DOHH2 (cell line): ENCODE measurements around the gene SPAST.
"Not testable (repeated sequence)": the region's sequence is repeated elsewhere in the genome, so short reads cannot be mapped to it uniquely, and the experiment has no call there.

Experiments
- H3F3A ChIP-seq: fragments of 200-600 bp; sonication (generic), shearing (Covaris generic); 2 replicates; pipeline ENCODE4 v1.6.0; 2016; ENCODE audit warnings: antibody characterized with exemption, mild to moderate bottlenecking; ENCODE audit not compliant: control insufficient read depth, insufficient read depth
- H3K27ac ChIP-seq: fragments of 200-600 bp; sonication (generic); 2 replicates; pipeline ENCODE4 v1.5.1; 2014; ENCODE audit warnings: low read depth, mild to moderate bottlenecking, low read length, moderate library complexity
- H3K27me3 ChIP-seq: fragments of 200-600 bp; sonication (generic); 2 replicates; pipeline ENCODE4 v1.6.1; 2014; ENCODE audit warnings: mild to moderate bottlenecking, low read length, mixed read lengths; ENCODE audit not compliant: control insufficient read depth
- H3K36me3 ChIP-seq: fragments of 200-600 bp; sonication (generic); 2 replicates; pipeline ENCODE4 v1.6.1; 2014; ENCODE audit warnings: mild to moderate bottlenecking, low read length, moderate library complexity, mixed read lengths; ENCODE audit not compliant: control insufficient read depth
- H3K4me1 ChIP-seq: fragments of 200-600 bp; sonication (generic); 2 replicates; pipeline ENCODE4 v1.6.1; 2014; ENCODE audit warnings: mild to moderate bottlenecking, low read length, mixed read lengths; ENCODE audit not compliant: control insufficient read depth
- H3K4me2 ChIP-seq: fragments of 200-600 bp; sonication (generic); 2 replicates; pipeline ENCODE4 v1.6.0; 2014; ENCODE audit warnings: mild to moderate bottlenecking, low read length, moderate library complexity
- H3K4me3 ChIP-seq: fragments of 200-600 bp; sonication (generic); 2 replicates; pipeline ENCODE4 v1.5.1; 2014; ENCODE audit warnings: mild to moderate bottlenecking, low read length, mixed read lengths
- H3K79me2 ChIP-seq: fragments of 200-600 bp; sonication (generic); 2 replicates; pipeline ENCODE4 v1.6.1; 2014; ENCODE audit warnings: mild to moderate bottlenecking, low read length, mixed read lengths; ENCODE audit not compliant: control insufficient read depth
- H3K9me2 ChIP-seq: fragments of 200-600 bp; sonication (generic); replicated peaks from 2 replicates; pipeline ENCODE4 v1.6.1; 2014; ENCODE audit warnings: mild to moderate bottlenecking, low read length, mixed read lengths; ENCODE audit not compliant: control insufficient read depth
- H3K9me3 ChIP-seq: fragments of 200-600 bp; sonication (generic); 2 replicates; pipeline ENCODE4 v1.6.1; 2014; ENCODE audit warnings: antibody characterized with exemption, low read length, mixed read lengths; ENCODE audit not compliant: control insufficient read depth, insufficient read depth
- H4K20me1 ChIP-seq: fragments of 200-600 bp; sonication (generic); 2 replicates; pipeline ENCODE4 v1.6.0; 2014; ENCODE audit warnings: low read depth, mild to moderate bottlenecking, antibody characterized with exemption, low read length, moderate library complexity; ENCODE audit not compliant: control insufficient read depth, insufficient read depth
- CTCF ChIP-seq: fragments of 200-600 bp; sonication (generic); IDR thresholded peaks from one replicate; pipeline ENCODE4 v1.5.1; 2014; ENCODE audit warnings: antibody characterized with exemption, mild to moderate bottlenecking, low read depth, low read length; ENCODE audit not compliant: poor library complexity, severe bottlenecking
- EZH2phosphoT487 ChIP-seq: fragments of 200-600 bp; sonication (generic); IDR thresholded peaks from 2 replicates; pipeline ENCODE4 v1.6.1; 2017; ENCODE audit warnings: borderline replicate concordance, mild to moderate bottlenecking, antibody characterized with exemption, low read length, moderate library complexity, mixed read lengths

SPAST gene

GRCh38 chr2:32039447-32040219 lies 23.7 kb upstream of the SPAST start, which contains the start of gene DPY30:
Gene DPY30 (minus strand): TSS chr2:32039805. CDS start chr2:32039456, 349 bp downstream.
- no peak for TF ChIP-seq EZH2phosphoT487
- no peak for TF ChIP-seq CTCF
- H3F3A ChIP-seq, result peaks cover 7% of the 10 kb centered on the region; the same call in 1 of the 2 replicates
- no peaks in the 10 kb centered on the region for H4K20me1 ChIP-seq
- peak within 1 kb of the TSS; percentile 51 for H3K27ac ChIP-seq
- peaks cover 10% of the 10 kb centered on the region for H3K79me2 ChIP-seq
- peaks cover 13% of the 10 kb centered on the region for H3K4me1 ChIP-seq
- no peaks in the 10 kb centered on the region for H3K9me3 ChIP-seq
- peak within 1 kb of the TSS; percentile 86 for H3K4me2 ChIP-seq
- no peaks in the 10 kb centered on the region for H3K27me3 ChIP-seq
- peak within 1 kb of the TSS; percentile 74 for H3K4me3 ChIP-seq
- no peaks in the 10 kb centered on the region; the same call in 1 of the 2 replicates for H3K36me3 ChIP-seq
- H3K9me2 ChIP-seq, result no peaks in the 10 kb centered on the region

- H3K4me3 ChIP-seq, result no peak overlapping the region
- peaks cover 7% of the 10 kb centered on the region; the same call in 1 of the 2 replicates for H3F3A ChIP-seq
- no peak for TF ChIP-seq EZH2phosphoT487
- TF ChIP-seq CTCF, result no peak
- no peaks in the 10 kb centered on the region for H3K27me3 ChIP-seq
- H3K4me2 ChIP-seq, result no peak overlapping the region
- H3K9me2 ChIP-seq, result no peaks in the 10 kb centered on the region
- H3K9me3 ChIP-seq, result no peaks in the 10 kb centered on the region
- peaks cover 10% of the 10 kb centered on the region for H3K79me2 ChIP-seq
- no peaks in the 10 kb centered on the region for H3K36me3 ChIP-seq
- no peak overlapping the region for H3K27ac ChIP-seq
- H4K20me1 ChIP-seq, result no peaks in the 10 kb centered on the region
- peaks cover 12% of the 10 kb centered on the region for H3K4me1 ChIP-seq
Measured at GRCh38 chr2:32043561-32043960, 19.8 kb upstream of the SPAST start.

- H3K27ac ChIP-seq, result no peak overlapping the region
- H3K9me3 ChIP-seq, result no peaks in the 10 kb centered on the region
- no peak for TF ChIP-seq CTCF
- no peak for TF ChIP-seq EZH2phosphoT487
- no peaks in the 10 kb centered on the region for H3K4me1 ChIP-seq
- H3K4me2 ChIP-seq, result no peak overlapping the region
- H3K79me2 ChIP-seq, result no peaks in the 10 kb centered on the region
- no peaks in the 10 kb centered on the region for H3F3A ChIP-seq
- no peaks in the 10 kb centered on the region for H3K36me3 ChIP-seq
- H3K27me3 ChIP-seq, result no peaks in the 10 kb centered on the region
- no peaks in the 10 kb centered on the region for H4K20me1 ChIP-seq
- no peaks in the 10 kb centered on the region for H3K9me2 ChIP-seq
- H3K4me3 ChIP-seq, result no peak overlapping the region
Measured at GRCh38 chr2:32051836-32052439, 11.4 kb upstream of the SPAST start.

- H4K20me1 ChIP-seq, H3K27me3 ChIP-seq, H3K36me3 ChIP-seq, H3K27ac ChIP-seq, H3K4me1 ChIP-seq, H3K9me3 ChIP-seq, H3K9me2 ChIP-seq, H3K4me3 ChIP-seq, H3F3A ChIP-seq, H3K4me2 ChIP-seq, H3K79me2 ChIP-seq: not testable (repeated sequence)
Measured at GRCh38 chr2:32054583-32054982, 8.8 kb upstream of the SPAST start.
